ENCODE results near the gene UNC13B.

Gene UNC13B

DNA sequence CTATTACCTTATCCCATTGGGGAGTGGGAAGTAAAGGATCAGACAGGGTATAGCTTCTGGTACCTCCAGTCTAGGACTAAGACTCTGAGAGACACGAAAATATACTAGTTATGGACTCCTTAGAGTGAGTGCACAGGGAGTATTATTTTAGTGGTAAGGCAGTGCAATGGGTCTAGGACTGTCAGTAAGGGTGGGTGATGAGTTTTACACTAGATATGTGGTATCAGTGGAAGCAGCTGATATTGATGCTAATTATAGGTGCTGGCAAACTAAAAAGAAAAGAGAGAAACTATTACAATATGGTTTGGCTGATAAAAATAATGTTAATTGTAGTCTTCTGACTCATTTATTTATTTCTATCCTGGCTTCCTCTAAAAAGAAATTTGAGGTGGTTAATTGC, 118.6 kb downstream of the UNC13B start:
- no peak for DNase-seq

GRCh38 chr9:35285731-35286130, 123.9 kb downstream of the UNC13B start:
- DNase-seq, result no peak

DNA sequence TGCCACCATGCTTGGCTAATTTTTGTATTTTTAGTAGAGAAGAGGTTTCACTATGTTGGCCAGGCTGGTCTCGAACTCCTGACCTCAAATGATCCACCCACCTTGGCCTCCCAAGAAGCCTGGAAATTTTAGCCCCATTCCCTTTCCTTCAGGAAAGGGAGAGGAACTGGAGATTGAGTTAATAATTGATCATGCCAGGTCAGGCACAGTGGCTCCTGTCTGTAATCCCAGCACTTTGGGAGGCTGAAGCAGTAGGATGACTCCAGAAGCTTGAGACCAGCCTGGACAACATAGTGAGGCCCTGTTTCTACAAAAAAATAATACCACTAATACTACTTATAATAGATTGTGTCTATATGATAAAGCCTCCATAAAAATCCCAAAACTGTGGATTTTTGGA, 124.6 kb downstream of the UNC13B start:
- DNase-seq, result no peak

- DNase-seq, result no peak
These were observed 126.3 kb downstream of the UNC13B start for GRCh38 chr9:35287987-35288632.

DNA sequence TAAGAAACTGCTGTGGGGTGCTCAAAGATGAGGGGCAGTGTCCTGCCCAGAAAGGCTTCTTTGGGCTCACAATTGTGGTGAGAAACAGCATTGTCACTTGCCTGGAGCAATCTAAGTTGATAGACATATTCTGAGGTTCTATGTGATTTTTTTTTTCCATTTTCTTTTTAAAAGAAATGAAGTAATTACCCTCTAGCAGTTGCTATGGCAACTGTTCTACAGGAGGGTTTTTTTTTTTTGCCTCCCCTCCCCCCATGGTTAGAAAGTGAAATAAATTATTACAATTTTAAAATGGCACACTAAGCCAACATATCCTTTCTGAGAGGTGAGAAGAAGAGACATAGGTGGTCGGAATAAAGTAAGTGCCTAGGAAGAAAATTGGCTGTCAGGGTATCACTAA, 127.0 kb downstream of the UNC13B start:
- no peak for DNase-seq

- no peak for DNase-seq
These were observed 131.7 kb downstream of the UNC13B start for GRCh38 chr9:35293376-35293964.

GRCh38 chr9:35294066-35294465, 132.3 kb downstream of the UNC13B start:
- no peak for DNase-seq

DNA sequence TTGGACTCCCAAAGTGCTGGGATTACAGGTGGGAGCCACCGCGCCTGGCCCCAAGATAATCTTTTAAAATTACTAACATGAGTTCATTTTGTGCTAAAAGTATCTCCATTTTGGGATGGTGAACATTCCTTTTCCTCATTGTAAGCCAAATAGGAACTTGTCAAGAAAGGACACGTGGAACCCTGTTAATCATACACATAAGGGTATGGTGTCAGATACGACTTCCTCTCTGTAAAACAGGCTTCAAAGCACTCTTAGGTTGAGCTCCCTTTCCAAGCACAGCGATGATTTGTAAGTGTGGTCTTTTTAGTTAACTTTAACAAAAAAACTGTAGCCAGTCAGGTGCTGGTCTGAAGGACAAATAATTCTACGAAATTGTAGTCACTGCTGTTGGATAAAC, 132.7 kb downstream of the UNC13B start:
- DNase-seq, result no peak

DNA sequence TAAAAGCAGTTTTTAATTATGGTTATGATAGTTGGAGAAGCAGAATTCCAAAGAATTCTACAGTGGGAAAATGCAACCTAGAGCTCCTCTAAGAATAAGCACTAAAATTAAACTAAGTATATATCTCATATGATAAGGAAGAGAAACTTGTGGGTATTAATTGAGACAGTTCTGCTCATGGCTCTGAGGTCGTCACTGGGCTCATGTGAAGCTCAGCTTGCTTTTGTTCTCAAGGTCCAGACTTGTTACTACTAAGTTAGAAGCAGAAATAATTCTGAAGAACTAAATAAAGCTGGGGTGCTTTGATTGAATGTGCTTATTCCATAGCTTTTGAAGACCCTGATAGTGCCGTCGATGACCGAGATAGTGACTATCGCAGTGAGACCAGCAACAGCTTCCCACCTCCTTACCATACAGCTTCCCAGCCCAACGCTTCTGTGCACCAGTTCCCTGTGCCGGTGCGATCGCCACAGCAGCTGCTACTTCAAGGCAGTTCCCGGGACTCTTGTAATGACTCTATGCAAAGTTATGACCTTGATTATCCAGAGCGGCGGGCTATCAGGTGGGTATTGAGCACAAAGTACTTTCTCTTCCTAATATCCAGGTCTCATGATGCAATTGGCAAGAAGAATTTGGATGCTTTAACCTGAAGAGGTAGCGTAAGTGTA, 133.7 kb downstream of the UNC13B start:
- no peak for DNase-seq

DNA sequence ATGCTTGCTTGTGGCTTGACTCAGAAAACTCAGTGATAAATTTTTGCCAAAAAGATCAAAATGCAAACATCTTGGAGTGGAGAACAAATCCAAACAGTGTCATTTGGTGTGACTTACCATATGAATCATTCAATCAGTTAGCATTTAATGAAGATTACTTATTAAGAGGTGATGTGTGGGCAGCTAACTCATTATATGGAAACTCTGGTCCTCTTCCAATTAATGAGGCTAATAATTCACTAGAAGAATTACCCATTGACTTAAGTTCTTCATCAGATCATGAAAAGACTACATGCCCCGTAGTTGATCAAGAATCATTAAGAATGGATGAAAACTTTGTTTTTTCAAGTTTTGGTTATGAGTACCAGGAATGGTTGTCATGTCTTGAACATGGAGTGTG, 141.8 kb downstream of the UNC13B start:
- DNase-seq, result no peak

- no peak for DNase-seq
These were observed 144.5 kb downstream of the UNC13B start for GRCh38 chr9:35306283-35306682.

DNA sequence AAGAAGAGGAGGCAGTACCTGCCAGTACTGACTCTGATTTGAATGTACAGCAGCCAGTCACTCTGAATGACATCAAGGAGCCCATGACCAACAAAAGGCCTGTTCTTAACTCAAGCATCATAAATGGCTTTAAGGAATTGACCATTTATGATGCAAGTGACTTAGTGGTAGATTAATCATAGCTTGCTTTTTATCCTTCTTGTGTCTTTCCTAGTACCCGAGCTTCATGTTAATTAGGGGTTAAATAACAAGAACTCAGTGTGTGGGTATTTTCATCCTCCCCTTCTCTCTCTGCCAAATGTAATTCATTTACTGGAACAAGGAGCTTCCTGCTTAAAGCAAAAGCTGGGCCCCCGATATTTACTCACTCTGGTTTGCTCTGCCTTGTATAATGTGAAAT, 146.5 kb downstream of the UNC13B start:
- no peak for DNase-seq

DNA sequence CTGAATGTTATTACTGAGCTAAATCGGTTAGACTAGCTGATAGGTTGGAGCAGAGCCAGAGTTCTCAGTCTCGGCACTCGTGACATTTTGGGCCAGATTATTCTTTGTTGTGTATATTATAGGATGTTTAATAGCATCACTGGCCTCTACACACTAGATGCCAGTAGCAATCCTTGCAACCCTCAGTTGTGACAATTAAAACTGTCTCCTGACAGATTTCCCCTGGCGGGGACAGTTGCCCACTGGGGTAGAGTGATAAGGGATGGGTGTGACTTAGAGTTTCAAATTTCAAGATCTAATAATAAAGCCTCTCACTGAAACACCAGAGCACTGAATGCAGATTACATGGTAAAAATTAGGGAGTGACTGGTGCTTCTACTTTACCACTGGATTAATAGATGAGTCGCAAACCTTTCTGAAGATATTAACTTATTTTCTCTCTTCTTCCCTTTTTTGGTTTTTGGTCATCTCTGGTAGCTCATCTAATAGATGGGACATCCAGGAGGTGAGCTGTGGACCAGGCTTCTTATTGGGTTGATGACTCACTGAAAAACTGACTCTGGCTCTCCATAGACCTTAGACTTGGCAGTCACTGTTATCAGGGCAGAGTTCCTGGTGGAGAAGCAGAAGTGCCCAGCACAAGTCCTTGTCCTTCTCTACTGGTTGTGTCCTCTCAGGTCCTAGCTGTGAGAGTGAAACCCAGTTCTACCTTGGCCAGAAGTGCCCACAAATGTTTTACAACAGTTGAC, 150.3 kb downstream of the UNC13B start:
- no peak for DNase-seq

GRCh38 chr9:35313460-35313859, 151.7 kb downstream of the UNC13B start:
- no peak for DNase-seq

DNA sequence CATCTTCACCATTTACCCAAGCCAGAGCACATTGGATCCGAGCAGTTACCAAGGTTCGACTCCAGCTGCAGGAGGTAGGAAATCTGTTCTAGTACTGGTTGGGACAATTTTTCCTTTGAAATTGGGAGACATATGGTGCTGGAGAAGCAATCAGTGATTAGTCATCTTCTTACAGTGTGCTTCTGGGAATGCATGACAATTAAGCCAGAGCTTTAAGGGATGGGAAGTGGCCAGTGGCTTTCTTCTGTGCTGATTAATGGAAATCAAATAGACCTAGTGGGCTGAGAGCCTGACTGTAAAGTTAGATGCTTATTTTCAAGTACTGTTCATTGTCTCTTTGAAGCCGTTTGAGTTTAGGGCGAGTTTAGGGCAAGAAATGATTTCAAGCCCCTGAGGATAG, 152.1 kb downstream of the UNC13B start:
- no peak for DNase-seq

- DNase-seq, result no peak
These were observed 156.9 kb downstream of the UNC13B start for GRCh38 chr9:35318741-35319140.

DNA sequence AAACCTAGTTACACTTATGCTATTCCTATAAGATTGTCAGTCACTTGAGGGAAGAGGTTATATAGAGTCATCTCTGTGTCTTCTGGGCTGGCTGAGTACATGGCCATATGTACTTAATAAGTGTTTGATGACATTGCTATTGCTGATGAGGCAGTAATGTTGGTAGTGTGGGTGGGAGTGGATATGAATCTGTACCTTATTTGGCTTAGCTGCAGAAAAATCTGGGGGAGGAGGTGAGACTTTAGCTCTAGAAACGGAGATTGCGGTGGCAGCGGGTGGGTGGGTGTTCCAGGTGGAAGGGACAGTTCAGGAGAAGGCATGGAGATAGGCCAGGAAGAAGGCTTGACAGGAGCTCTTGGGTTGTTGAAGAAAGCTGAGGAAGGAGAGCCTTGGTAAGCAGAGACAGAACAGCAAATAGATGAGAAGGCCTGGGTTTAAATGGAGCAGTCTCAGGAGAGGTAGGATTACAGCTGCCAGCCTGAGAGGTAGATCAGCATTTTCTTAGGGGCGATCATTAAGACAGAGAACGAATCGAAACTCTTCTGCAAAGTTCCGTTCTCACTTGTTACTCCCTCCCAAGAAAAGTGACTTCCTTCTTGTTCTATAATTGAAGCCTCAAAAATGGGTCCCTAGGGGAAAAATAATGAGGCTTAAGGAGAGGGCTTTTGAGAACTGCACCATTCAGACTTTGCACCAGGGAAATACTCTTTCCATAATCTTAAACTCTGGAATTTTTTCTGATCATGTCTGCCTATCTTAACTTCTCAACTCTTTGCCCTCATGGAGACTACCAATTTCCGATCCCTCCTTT, 160.5 kb downstream of the UNC13B start:
- DNase-seq, result no peak

DNA sequence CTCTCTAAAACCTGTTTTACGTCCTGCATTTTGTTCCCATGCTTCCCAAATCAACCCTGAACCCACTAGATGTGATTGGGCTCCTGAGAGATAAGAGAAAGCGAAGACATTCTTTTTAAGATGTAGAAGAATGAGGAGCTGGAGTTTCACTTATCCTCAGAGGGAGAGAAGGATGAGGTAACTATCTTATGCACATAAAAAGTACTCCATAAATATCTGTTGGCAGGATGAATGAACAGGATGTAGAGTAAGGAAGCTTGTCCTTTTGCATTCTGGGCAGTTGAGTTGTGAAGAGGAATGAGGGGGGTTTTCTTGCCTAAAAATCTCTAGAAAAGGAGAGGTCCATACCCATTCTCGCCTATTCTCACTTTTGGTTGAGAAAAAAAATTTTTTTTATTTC, 163.2 kb downstream of the UNC13B start:
- DNase-seq, result no peak

DNA sequence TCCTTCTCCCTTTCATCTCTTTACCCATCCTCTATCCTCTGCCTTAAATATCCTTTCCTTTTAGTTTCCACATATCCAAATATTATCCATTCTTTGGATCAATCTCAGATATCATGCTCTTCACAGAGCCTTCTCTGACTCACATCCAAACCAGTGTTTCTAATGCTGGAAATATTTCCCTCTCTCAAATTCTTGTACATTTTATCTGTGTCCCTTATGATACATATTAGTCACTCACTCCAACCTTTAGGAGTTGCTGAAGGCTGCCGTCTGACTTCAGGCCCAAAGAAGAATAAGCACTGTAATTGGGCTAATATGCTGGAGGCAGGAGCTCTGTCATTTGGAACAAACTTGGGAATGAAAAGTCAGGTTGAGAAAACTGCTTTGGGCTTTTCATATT, 171.7 kb downstream of the UNC13B start:
- no peak for DNase-seq

- DNase-seq, result no peak
These were observed 173.4 kb downstream of the UNC13B start for GRCh38 chr9:35335164-35335563.

DNA sequence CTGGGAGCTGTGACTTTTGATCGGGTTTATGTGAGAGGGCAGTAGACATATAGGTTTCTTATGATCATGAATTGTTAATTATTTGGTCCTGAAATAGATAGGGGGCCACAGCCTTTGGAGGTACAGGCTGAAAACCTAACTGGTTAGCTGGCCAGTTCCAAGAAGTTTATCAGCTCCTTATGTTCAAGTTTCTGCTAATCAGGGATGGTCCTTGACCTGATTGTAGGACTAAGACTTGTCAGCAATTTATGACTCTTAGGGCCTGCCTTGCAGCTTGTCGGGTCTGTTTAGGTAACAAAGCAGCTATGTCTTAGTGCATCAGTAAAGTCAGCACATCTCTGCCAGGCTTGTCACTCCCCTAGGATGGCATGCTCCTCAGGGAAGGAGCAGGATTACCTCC, 176.3 kb downstream of the UNC13B start:
- DNase-seq, result no peak

DNA sequence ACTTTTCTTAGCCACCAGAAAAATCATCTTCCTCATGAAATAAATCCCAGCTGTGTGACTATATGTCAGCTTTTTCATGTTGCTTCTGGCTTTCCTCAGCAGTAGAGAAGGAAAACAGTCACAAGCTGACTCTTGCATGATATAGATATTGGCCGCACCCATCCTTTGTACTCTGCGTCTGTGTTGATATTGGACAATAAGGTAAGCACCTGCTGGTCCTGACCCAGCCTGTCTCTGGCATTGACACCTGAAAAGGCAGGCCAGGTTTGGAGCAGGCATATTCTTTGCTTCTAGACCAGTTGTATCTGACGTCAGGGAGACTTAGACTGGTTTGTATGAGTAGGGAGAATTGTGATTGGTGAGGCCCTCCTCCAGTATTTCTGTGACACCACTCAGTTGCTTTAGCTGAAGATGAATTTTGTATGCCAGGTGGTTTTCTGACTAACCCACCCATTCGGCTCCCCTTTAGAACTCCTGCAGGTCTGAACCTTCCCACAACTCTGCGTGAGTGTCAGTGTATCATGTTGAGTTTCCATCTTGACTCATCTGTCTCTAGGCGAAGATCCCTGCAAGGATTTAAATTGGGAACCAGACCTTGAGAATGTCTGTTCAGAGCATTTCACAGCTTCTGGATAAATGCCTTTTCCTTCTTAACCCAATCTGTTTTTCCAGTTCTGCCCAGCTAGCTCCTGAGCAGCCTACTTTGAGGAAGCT, 176.9 kb downstream of the UNC13B start:
- DNase-seq, result no peak
